Psoas muscle (tissue), 8 donors: ENCODE data around the gene YARS1. TPM values are rescaled to one million over a fixed set of nuclear protein-coding genes. Genes with fewer than 3 reads are reported as not detected.

ENCODE experiments used
- ATAC-seq, 4 donors: fragments of 200-7000 bp; cut with Tn5 transposase; one replicate each; pipeline ENCODE4 v1.9.1; 2020; ENCODE audit warnings: moderate library complexity in 3 of 4, mild to moderate bottlenecking in 2 of 4
- DNase-seq, 2 donors: peaks; one replicate each; pipeline ENCODE4 v3.0.0-alpha.2; 2020
- H3K27ac ChIP-seq: fragments of 200-600 bp; one replicate; pipeline ENCODE4 v1.8.0; 2022
- H3K27me3 ChIP-seq, 3 donors: fragments of 200-600 bp in 1 of 3; one replicate each; pipeline versions ENCODE4 v1.6.1 to v1.8.0; 2013 to 2022; ENCODE audit warnings: low read length in 2 of 3, mild to moderate bottlenecking in 2 of 3, moderate library complexity in 1 of 3; ENCODE audit not compliant: insufficient read depth in 3 of 3
- H3K36me3 ChIP-seq, 2 donors: fragments of 200-600 bp in 1 of 2; one replicate each; pipeline versions ENCODE4 v1.6.1 to v1.8.0; 2013 to 2022; ENCODE audit warnings: low read depth in 1 of 2, mild to moderate bottlenecking in 1 of 2, moderate library complexity in 1 of 2; ENCODE audit not compliant: insufficient read depth in 1 of 2
- H3K4me1 ChIP-seq: fragments of 200-600 bp; one replicate; pipeline ENCODE4 v1.8.0; 2022
- H3K4me3 ChIP-seq: fragments of 200-600 bp; one replicate; pipeline ENCODE4 v1.8.0; 2022; ENCODE audit warnings: mild to moderate bottlenecking
- H3K9me3 ChIP-seq: fragments of 200-600 bp; one replicate; pipeline ENCODE4 v1.8.0; 2022
- WGBS, 3 donors: extraction: QIAGEN DNeasy Blood & Tissue Kit; methylation state at CpG; one replicate each; pipeline versions ENCODE4 v1.1.6 to v1.1.7; 2013; 5-methylcytosine and 5-hydroxymethylcytosine counted together
- intact Hi-C, 2 donors: fragments of 100-400 bp; cut with DNase I; formaldehyde crosslinking; loops; one replicate each; pipeline versions ENCODE4 v1.11.0 to v1.14.2; 2022
- polyA plus RNA-seq, 3 donors: library from polyadenylated mRNA; stranded (reverse); fragments of 200-250 nt; gene quantifications; one replicate each; pipeline ENCODE4 v1.2.3, GENCODE V29; 2013
- total RNA-seq, 4 donors: library from RNA; stranded (reverse); fragmentation: NEBNext Ultra II Directional in 2 of 4; extraction: Animal tissue kit (Norgen Biotek cat#: 25700) in 2 of 4; gene quantifications; one replicate each; pipeline versions ENCODE4 v1.2.1 to v1.2.4, GENCODE V29; 2021 to 2023
- TF ChIP-seq, protein P1 (sequence below): fragments of 200-600 bp; IDR thresholded peaks from one replicate; pipeline ENCODE4 v1.8.0; 2022; ENCODE audit warnings: antibody characterized with exemption
- donor health status: healthy with polysubstance abuse.
- donor health status: DM: no; HTN: no; CAD: no; lungs with moderate emphysema.
- donor health status: Bipolar disorder and iron deficiency.
- donor health status: healthy.
- donor health status: DM: yes; HTN: yes; CAD: no.
- donor health status: DM: no; HTN: no; CAD: no.
- donor health status: DM: no; HTN: no; CAD: no.
- donor health status: DM: yes; HTN: yes; CAD: no.

Gene YARS1
- total and polyA plus RNA-seq, 7 donors = 36.9 to 114 (median 80.9) TPM

DNA sequence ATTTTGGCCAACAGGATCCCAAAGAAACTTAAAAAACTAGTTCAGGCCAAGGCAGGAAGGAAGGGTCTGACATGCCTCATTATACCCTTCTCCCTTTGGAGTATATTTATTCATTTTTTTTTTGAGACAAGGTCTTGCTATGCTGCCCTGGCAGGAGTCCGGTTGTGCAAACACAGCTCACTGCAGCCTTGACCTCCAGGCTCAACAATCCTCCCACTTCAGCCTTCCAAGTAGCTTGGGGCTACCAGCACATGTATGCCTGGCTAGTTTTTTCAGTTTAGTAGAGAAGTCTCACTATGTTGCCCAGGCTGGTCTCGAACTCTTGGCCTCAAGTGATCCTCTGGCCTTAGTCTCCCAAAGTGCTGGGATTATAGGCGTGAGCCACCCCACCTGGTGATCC lies 5.2 kb downstream of the YARS1 start:
- Histone ChIP-seq H3K27ac (no peak overlapping the region), H3K36me3 (peaks cover 12 to 42% of the 10 kb centered on the region in 2 donors), H3K4me1 (peaks cover 26% of the 10 kb centered on the region), H3K9me3 (no peaks in the 10 kb centered on the region), H3K4me3 (no peak overlapping the region), H3K27me3 (no peaks in the 10 kb centered on the region)
- ATAC-seq (no peak), DNase-seq (no peak)
- TF ChIP-seq, protein P1, sequence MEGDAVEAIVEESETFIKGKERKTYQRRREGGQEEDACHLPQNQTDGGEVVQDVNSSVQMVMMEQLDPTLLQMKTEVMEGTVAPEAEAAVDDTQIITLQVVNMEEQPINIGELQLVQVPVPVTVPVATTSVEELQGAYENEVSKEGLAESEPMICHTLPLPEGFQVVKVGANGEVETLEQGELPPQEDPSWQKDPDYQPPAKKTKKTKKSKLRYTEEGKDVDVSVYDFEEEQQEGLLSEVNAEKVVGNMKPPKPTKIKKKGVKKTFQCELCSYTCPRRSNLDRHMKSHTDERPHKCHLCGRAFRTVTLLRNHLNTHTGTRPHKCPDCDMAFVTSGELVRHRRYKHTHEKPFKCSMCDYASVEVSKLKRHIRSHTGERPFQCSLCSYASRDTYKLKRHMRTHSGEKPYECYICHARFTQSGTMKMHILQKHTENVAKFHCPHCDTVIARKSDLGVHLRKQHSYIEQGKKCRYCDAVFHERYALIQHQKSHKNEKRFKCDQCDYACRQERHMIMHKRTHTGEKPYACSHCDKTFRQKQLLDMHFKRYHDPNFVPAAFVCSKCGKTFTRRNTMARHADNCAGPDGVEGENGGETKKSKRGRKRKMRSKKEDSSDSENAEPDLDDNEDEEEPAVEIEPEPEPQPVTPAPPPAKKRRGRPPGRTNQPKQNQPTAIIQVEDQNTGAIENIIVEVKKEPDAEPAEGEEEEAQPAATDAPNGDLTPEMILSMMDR = no peak
- 88 to 96% (median 92%) methylated on average over 3 of the region's 3 CpGs for WGBS, 3 donors
- intact Hi-C loops = no loop called here

DNA sequence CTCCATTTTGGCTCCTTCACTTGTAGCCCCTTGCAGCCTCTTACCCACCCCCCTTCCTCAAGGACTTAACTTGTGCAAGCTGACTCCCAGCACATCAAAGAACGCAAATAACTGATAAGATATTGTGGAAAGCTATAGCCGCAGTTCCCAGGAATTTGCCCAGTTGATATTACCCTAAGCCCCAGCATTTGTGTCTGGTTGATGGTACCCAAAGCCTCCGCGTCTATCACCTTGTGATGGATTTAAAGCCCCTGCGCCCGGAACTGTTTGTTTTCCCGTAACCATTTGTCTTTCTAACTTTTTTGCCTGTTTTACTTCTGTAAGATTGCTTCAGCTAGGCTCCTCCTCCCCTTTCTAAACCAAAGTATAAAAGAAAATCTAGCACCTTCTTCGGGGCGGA lies 5.9 kb downstream of the YARS1 start:
- Histone ChIP-seq H3K4me1 (peaks cover 25% of the 10 kb centered on the region), H3K27ac (no peak overlapping the region), H3K4me3 (no peak overlapping the region), H3K36me3 (peaks cover 19 to 48% of the 10 kb centered on the region in 2 donors), H3K9me3 (no peaks in the 10 kb centered on the region), H3K27me3 (no peaks in the 10 kb centered on the region)
- no peak for ATAC-seq
- TF ChIP-seq, protein P1 = no peak
- intact Hi-C loops = no loop called here
- no peak for DNase-seq
- WGBS, 3 donors = 88 to 92% (median 89%) methylated on average over 9 of the region's 9 CpGs

DNA sequence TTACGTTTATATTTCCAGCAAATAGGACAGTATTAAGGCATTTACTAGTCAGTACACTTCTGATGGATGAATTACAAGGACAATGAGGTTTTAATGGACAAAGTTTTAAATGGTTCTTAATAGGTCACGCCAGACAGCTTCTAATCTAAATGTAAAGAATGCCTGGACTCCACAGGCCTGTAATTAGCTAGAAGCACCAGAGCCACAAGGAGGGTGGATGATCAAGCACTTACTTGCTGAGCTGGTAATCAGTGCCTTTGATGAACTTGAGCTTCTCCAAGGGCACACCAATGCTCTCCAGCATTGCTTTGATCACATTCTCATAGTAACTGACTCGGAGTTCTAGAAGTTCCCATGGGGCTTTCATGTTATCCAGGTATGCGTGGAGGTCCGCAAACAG lies 6.8 kb downstream of the YARS1 start:
- no peak for ATAC-seq
- Histone ChIP-seq H3K36me3 (peaks cover 19 to 57% of the 10 kb centered on the region in 2 donors), H3K4me3 (no peak overlapping the region)

DNA sequence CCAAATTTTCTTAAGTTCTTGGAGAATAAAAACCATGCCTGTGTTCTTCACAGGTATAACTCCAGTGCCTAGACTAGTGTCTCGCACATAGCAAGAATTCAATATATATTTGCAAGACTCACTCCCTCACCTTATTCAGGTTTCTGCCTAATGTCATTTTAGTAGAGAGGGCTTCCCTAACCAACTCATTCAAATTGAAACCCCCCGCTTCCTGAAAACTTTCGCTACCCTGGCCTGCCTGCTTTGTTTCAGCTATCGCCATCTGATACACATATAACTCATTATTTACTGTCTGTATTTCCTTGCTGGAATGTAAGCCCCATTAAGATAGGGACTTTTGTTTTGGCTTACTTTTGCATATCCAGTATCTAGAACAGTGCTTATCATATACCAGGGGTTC lies 8.6 kb downstream of the YARS1 start:
- peaks cover 6% of the 10 kb centered on the region for H3K4me1 ChIP-seq
- 94 to 99% (median 97%) methylated on average over 4 of the region's 4 CpGs for WGBS, 3 donors
- H3K27me3 ChIP-seq = no peaks in the 10 kb centered on the region
- DNase-seq (no peak), ATAC-seq (no peak)
- peaks cover 19 to 59% of the 10 kb centered on the region in 2 donors for H3K36me3 ChIP-seq
- H3K27ac ChIP-seq = no peak overlapping the region
- intact Hi-C loops = no loop called here
- no peaks in the 10 kb centered on the region for H3K9me3 ChIP-seq
- TF ChIP-seq, protein P1 = no peak
- no peak overlapping the region for H3K4me3 ChIP-seq

More for the DNA sequence above, 6.8 kb downstream of the YARS1 start:
- WGBS, 3 donors = 85 to 90% (median 88%) methylated on average over 5 of the region's 5 CpGs
- intact Hi-C loops = no loop called here
- Histone ChIP-seq H3K27me3 (no peaks in the 10 kb centered on the region), H3K9me3 (no peaks in the 10 kb centered on the region), H3K27ac (no peak overlapping the region), H3K4me1 (peaks cover 22% of the 10 kb centered on the region)
- TF ChIP-seq, protein P1 = no peak
- no peak for DNase-seq

DNA sequence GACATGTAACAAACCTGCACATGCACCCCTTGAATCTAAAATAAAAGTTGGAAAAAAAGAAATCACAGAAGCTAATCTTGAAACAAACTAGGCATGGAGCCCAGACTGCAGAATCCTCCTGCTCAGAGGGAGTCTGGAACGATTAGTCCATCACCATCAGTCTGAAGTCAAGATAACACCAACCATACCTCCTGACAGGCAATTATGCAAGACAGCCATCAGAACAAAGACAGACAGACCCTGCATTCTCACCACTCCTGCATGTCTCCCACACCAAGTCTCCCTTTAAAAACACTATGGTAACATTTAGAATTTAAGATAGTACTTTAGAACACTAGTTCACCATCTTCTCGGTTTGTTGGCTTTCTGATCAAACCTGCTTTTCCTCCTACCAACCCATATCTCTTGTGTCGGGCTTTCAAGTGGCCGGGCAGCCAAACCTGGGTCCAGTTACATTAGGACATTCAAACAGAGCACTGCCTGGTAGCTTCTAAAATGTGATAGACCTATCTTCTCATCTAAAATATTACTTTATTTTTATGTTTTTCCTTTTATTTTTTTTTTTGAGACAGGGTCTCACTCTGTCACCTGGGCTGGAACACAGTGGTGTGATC lies 10.1 kb downstream of the YARS1 start:
- Histone ChIP-seq H3K9me3 (no peaks in the 10 kb centered on the region), H3K27me3 (no peaks in the 10 kb centered on the region), H3K27ac (no peak overlapping the region), H3K36me3 (peaks cover 19 to 74% of the 10 kb centered on the region in 2 donors), H3K4me3 (no peak overlapping the region), H3K4me1 (no peaks in the 10 kb centered on the region)
- intact Hi-C loops = no loop called here
- no peak for DNase-seq
- 75 to 84% (median 83%) methylated on average over 4 of the region's 4 CpGs for WGBS, 3 donors
- no peak for ATAC-seq
- TF ChIP-seq, protein P1 = no peak
